ENCODE data around the gene ACVR1.
"Not testable (repeated sequence)": the region's sequence is repeated elsewhere in the genome, so short reads cannot be mapped to it uniquely, and the experiment has no call there.

DNA sequence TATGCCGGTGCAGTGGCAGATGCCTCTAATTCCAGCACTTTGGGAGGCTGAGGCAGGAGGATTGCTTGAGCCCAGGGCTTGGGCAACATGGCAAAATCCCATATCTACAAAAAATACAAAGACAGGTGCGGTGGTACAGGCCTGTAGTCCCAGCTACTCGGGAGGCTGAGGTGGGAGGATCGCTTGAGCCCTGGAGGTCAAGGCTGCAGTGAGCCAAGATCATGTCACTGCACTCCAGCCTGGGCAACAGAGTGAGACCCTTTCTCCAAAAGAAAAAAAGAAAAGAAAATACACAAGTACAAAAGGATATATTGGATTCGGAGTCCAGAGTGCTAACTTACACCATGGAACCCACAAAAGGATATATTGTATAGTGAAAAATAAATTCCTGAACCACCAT, 8.4 kb upstream of the ACVR1 start:
- TF ChIP-seq TCF12 (IDR thresholded peaks at IDR 0.05); CTCF (IDR thresholded peaks at IDR 0.05); EZH2phosphoT487 (IDR thresholded peaks at IDR 0.05; ENCODE audit: borderline replicate concordance, low read depth); PBX3 (IDR thresholded peaks at IDR 0.05); MAX (IDR thresholded peaks at IDR 0.05; ENCODE audit: low read depth); SMC3 (IDR thresholded peaks at IDR 0.05; ENCODE audit: low read depth, low read length); SIN3A (IDR thresholded peaks at IDR 0.05; ENCODE audit: borderline replicate concordance, low read depth, low read length); RCOR1 (IDR thresholded peaks at IDR 0.05; ENCODE audit: low read length): not testable (repeated sequence)
- TF ChIP-seq, protein P1, sequence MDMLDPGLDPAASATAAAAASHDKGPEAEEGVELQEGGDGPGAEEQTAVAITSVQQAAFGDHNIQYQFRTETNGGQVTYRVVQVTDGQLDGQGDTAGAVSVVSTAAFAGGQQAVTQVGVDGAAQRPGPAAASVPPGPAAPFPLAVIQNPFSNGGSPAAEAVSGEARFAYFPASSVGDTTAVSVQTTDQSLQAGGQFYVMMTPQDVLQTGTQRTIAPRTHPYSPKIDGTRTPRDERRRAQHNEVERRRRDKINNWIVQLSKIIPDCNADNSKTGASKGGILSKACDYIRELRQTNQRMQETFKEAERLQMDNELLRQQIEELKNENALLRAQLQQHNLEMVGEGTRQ (IDR thresholded peaks at IDR 0.05; ENCODE audit: borderline replicate concordance, low read depth, low read length), result not testable (repeated sequence)

Measured in SK-N-SH (cell line).